HG03342 (cell line): ENCODE data around the gene HOXA13.

Experiments used
- ATAC-seq: cut with Tn5 transposase; IDR thresholded peaks from one replicate; pipeline ENCODE4 v1.9.1; 2021; ENCODE audit warnings: mild to moderate bottlenecking, moderate library complexity; ENCODE audit not compliant: unreplicated experiment

HOXA13 gene

DNA sequence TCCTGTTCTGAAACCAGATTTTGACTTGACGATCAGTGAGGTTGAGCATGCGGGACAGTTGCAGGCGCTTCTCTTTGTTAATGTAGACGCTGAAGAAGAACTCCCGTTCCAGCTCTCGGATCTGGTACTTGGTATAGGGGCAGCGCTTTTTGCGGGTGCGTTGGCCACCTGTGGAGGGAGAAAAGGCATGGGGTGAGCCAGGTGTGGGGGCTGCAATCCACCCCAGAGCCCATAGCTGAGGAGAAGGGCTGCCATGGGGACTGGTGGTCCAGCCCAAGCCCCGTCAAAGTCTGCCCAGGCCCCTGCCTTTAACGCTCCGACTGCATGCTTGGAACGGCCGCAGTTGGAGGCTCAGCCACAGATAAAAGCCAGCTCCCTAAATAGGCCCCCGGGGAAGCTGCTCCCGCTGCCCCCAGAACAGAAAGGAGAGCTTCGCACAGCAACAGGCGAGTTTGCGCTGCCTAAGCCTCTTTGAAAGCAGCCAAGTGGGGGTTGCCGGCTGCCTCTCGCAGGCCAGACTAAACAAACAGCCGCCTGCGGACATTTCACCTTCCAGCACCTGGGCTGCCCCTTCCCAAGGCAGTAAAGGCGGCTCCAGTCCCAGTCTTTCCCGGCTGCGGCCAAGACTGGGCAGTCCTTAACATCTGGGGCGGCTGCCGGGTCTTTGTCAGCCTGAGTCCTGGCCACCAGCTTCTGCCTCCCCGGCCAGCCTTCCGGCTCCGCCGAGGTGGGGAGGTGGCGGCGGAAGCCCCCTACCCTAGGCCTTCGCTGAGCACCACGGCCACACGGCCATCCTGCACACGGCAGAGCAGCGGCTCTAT, 16.8 kb downstream of the HOXA13 start:
- no peak for ATAC-seq

DNA sequence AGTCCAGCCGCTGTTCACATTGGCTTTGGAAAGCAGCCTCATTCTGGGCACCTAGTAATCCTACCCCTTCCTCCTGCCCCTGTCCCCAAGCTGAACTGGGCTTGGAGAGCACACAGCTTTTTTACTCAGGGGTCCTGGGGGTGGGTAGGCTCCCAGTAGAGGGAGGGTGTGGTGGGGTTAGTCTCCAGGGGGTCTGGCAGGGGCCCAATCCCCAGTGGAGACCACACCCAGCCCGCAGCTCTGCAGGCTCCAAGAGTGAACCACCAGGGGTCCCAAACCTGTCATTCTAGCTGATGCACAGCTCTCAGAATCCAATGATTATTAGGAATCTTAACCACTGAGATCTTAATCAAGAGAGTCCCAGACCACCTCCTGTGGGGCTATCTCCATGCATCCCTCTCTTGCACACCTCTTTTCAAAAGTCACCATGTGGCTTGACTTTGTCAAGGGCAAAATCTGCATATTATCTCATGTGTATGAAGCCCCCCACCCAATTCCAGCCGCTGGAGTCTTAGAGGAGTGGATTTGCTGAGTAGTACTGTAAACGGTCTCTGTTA, 17.5 kb downstream of the HOXA13 start:
- ATAC-seq: no peak

DNA sequence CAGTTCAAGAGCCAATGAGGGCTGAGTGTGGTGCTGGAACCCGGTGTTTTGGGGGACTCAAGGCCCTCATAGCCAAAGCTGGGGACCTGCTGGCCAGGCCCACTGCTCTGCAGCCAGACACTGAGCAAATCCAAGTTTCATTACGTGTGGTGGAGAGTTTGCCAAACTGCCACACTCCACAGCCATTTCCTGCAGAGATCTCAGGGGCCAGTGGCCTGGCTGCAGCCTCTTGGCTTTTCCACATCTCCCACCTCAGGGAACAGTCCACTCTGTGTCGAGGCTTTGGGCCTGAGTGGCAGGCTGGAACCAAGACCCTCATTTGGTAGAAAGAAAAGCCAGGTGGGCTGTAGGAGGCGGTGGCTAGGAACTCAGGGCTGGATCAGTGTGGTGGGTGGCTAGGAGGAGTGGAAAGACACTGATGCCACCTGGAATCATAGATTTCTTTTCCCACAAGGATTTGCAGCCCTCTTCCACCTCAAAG, 18.1 kb downstream of the HOXA13 start:
- ATAC-seq: no peak

DNA sequence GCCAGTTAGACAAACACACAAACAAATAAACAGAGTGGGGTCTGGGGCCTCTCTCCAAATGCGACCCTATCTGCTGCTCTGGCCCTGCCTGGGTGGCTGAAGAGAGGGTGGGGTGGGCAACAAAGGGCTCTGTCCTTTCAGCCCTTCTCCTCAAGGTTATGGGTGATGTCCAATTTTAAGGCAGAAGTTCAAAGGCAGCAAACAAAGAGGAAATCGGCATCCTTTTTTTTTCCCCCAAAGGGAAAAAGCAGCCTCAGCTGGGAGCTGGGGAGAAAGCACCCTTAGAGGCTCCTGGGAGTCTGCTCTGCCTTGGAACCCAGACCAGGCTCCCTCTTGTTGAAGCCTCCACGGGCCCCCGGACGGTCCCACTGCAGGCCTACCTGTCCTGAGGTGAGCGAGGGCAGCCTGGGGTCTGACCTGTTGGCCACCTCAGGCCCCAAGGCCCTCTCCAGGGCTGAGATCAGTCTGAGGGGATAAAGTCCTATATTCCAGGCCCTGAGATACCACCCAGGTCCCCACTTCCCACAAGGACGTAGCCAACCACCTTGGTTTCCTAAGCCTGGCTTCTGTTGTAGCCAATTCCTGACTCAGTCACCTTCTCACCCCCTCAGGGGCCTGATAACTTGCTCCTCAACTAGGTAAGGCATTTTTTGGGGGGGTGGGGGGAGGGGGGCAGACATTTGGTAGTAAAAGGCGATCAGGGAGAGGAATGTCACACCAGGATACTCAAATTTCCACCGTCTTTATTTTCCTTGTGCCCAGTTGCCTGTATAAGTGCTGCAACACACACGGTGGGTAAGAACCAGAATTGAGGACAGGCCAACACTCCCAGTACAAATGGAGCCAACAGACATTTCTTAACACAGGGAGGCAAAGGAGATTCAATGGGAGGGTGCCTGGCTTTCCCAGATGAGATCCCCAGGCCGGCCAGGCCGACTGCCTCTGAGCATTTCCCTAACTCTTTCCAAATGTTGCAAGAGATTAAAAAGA, 19.2 kb downstream of the HOXA13 start:
- no peak for ATAC-seq

DNA sequence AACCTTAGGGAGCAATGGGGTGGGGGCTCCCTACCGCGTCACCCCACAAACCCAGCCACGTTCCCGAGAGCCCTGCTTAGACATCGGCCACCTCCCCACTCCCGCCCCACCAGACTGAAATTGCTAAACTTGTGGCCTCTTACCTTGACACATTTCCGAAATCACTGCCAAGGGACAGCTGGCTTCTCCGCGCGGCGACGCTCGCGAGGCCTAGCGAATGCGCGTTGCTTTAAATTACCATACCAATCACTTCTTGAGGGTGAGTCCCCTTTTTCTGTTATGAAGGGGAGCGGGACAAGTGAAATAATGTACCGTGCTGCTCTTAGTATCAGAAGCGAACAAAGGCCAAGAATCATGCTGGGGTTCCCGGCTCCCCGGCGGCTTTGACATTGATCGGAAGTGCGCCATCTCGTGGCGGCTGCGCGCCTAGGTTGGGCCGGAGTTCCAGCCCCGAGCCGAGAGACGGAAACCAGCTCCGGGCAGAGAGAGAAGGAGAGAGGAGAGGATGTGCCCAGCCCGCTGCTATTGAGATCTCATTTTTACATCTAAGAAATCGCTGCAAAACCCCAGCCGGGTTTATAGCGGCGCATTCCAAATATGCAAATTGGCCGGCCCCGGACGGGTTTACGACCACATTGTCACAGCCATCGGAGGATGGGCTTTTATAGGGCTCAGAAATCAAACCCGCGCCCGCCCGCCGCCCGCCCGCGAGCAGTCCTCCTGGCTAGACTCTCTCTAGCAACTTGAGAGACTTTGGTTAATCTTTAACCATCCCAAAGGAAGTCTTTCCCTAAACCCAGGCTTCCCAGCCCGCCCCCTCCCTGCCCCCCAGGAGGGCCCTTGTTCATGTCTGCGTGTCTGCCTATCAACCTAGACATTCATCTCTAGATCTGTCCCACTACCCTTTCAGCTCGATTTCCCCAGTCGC, 20.1 kb downstream of the HOXA13 start:
- no peak for ATAC-seq

DNA sequence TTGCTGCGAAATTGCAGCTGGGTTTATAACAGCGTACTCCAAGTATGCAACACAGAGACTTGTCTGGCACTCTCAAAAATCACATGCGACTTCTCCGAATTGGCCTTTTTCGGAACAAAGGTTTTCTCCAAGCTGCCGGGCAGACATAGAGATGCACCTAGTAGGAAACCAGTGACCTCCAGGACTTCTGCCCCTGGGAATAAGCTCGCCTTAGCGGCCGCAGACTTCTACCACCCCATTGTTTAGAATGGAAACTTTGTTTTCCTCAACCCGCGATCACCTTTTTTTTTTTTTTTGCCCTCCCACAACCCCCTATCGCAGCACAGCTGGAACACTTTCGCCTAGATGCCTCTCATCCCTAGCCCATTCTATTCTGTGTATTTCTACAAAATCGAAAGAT, 20.9 kb downstream of the HOXA13 start:
- no peak for ATAC-seq

DNA sequence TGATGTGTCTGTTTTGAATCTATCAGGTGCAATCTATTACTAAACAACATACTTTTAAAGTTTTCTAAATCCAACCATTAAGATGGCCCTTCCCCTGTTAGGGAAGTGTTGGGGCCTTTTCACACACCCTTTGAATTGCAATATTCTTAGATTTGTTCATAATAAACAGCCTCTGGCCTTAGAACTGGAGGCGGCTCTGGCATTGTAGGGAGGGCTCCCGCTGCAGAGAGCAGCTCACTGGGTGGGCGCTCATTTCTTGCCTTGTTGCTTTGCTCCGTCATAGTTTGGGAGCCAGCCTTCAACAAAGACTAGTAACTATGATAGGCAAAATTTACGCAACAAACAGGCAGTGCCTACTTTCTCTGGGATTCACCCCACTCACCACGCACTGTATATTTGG, 21.5 kb downstream of the HOXA13 start:
- ATAC-seq: no peak

DNA sequence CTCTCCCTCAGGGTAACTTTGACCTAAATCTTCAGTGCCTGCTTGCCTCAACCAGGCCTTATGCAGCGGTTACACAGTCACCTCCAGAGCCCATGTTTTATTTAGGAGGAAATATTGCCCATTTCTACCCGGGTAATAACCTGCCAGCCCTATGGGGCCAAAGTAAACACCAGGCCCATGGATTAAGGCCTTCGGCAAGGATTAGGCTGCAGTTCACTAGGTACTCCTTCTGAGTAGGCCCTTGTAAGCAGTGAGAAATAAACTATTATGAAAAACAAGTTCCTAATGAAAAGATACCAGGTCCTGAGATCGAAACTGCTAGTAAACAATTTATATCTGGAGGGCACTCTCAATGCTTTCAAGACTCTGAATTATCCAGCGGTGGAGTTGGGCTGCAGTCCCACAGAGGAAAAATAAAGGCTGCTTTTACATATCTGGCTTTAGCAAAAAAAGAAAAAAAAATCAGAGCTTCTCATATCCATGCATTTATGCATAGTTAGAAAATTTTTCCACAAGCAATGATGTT, 22.0 kb downstream of the HOXA13 start:
- no peak for ATAC-seq

DNA sequence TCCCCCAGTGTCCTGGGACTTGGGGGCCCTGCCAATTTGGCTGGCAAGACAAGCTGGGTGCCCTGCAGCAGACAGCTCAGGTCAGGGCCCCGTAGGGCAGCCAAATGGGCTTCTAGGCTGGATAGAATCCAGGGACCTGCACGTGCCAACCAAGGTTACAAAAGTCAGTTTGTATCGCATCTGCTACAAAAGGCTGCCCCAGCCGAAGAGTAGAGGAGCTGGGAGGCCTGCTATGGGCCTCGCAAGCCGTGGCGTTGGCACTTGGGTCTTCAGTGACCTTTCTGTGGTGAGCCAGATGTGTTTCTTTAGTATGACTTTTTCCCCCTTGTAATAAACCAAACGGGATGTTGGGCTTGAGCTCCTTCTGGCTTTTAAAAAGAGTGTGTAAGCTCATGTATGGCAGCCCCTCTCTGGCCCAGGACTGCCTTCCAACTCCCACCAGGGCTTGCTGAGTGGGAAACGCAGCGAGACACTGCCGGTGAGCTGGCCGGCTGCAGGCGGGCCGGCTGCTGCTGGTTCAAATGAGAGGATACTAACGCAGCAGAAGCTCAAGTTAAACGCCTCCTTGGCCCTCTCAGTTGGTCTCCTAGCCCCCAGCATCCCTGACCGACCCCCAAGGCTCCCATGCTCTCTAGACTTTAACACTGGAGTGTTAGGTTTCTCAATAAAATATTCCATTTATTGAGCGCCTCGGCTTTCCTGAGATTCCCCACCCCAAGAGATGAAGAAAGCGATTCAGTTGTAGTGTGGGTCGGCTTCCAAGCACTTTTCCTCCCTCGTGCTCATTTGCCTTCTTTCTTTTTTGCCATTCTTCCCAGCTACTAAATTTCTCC, 22.7 kb downstream of the HOXA13 start:
- no peak for ATAC-seq

DNA sequence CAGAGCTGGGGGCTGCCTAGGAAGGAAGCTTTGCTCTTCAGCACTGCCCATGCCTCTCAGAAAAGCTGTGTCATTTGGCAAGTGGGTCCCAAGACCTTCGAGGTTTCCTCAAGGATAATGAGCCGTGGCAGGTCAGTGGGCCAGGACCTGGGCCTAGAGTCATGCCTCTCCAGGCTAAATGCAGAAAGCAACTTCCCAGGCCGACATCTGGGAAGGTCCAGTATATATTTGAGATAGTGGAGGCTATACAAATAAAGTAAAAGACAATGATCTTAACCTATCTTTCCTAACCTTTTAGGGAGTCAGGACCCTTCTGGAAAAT, 23.4 kb downstream of the HOXA13 start:
- ATAC-seq: no peak

DNA sequence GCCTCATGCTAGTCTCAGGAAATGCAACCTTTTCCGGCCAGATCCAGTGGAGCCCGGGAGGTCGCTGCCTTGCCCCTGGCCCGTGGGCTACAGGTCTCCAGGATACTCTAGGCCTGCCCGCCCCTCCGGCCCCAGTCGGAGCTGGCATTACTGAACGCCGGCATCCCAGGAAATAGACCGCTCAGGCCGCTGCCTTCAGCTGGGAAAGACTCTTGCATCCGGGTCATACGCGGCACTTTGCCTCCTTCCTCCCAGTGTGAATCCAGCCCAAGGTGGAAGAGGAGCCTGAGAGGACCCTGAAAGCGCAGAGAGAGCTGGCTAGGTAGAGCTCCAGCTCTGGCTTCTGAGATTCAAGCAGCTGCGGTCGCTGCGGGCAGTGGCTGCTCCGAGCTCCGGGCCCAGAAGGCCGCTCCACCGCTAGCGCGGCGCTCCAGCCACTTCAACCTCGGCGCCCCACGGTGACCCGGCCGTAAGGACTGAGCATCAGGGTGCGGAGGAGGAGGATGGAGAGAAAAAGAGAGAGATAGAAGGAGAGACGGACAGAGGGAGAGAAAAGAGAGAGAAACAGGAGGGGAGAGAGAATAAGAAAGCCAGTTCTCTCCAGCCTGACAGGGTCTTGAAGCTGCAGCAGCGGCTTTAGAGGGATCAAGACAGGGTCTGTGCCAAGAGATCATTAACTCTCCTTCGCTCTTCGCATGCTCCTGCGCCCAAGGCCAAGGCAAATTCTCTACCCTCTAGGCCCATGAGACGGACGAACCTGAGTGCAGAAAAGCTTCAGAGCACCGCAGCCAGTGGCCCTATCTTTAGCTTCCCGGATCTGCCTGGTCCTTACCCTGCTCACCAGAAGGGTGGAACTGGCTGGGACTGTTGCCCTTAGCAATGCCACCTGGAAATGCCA, 24.0 kb downstream of the HOXA13 start:
- no peak for ATAC-seq

DNA sequence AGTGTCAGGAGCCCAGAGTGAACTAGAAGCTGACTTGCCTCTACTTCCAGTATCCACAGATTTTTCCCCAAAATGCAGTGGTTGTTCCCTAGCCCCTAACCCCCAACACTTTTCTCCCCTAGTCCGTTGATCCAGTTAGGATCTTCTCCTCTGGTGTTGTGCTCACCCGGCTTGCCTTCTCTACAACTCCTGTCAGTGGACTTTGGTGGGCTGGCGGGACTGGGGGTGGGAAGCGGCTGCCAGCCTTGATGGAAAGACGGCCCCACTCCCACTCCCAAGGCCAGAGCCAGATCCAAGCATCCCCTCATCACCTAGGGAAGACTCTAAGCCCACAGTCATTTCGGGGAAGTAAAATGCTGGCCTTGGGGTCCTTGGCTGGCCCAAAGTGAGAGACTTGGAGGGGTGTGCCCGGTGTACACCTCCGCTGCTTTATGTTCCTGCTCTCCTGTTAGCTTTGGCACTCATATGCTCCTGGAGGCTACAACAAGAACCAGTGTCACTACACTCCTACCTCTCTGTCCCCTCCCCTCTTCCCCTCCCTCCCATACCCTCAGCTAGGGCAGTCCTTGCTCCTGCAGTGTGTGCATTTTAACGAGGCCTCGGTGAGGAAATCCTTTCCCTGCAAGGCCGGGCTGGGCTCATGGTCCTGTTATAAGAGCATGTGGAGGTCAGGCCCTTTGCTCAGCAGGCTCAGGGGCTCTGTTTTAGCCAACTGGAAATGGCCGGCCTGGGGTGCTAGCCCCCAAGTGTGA, 24.8 kb downstream of the HOXA13 start:
- no peak for ATAC-seq

DNA sequence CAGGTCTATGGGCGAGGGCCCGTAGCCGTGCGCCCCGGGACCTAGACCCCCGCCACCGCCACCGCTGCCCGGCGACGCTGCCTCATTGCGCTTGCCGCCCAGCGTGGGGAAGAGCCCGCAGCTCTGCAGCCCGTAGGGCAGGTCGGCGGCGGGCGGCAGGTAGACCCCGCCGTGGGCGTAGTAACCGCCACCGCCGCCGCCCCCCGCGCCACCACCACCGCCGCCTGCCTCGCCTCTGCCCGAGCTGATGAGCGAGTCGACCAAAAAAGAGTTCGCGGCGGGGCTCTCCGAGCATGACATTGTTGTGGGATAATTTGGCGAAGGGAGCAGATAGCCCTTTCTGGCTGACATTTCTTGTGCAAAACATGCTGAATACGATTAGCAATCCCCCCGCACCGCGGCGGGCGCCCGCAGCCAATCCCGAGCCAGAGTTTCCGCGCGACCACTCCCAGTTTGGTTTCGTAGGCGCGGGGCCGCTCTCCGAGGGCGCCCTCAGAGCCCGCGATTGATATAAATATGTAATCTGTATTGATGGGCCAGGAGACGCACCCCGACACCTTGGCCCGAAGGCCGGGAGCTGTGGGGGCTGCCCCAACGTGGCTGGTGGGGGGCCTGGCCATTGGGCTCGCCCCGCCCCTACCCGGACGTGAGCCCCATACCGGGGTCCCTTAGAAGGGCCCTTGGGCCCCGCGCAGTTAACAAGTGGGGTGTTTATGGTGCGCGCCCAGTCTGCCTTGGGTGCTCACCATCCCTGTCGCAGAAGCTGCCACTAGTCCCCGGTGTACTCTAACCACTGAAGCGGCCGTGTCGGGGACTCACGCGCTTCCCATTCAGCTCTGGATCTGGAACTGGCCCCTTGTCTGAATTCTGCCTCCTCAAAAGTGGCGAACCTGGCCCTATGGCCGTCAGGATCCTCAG, 25.7 kb downstream of the HOXA13 start, which contains the start of gene HOXA10:
TSS of gene HOXA10 (minus strand) at position 365 of the 918 bp plus-strand sequence. CDS start at position 351, 14 bp downstream.
- no peak for ATAC-seq

DNA sequence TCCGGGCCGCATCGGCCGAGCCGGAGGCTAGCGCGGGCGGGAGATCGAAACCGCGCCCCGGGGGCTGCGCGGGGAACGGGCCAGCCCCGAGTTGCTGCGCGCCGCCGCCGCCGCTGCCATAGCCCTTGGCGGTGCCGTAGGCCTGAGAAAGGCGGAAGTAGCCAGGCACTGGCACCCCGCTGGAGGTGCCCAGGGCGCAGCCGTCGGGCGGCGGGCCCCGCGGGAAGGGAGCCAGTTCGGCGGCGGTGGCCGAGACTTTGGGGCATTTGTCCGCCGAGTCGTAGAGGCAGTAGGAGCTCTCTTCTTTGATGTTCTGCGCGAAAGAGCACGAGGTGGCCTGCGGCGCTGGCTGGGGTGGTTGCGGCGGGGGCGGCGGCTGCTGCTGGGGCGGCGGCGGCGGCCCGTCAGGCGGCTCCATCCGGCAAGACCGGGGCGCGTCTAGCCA, 26.4 kb downstream of the HOXA13 start:
- no peak for ATAC-seq

DNA sequence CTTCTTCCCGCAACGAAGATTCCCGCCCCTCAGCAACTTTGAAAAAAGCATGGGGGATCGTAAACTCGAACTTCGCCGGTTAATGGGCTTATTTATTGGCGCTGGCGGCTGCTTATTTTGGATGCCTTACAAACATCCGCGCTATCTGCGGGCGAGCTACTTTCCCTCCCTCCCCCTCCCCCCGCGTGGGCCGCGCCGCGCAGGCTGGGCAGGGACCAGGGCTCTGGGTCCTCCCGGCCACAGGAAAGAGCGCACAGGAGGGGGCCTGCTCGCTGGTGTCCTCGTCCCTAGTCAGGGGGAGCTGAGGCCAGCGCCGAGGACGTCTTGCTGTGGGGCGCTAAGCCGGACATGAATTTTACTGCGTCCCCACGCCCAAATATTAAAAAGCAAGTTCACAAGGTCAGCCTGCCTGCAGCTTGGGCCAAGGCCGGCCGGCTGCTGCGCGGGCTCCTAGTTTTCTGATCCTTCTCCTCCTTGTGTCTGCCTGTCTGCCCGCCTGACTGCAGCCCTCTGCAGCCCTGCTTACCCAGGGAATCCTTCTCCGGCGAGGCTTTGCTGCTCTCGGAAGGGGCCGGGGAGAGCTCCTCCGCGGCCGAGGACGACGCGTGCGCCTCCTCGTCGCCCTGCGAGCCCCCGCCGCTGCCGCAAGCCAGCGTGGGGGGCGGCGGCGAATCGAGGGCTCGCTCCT, 26.9 kb downstream of the HOXA13 start:
- no peak for ATAC-seq

DNA sequence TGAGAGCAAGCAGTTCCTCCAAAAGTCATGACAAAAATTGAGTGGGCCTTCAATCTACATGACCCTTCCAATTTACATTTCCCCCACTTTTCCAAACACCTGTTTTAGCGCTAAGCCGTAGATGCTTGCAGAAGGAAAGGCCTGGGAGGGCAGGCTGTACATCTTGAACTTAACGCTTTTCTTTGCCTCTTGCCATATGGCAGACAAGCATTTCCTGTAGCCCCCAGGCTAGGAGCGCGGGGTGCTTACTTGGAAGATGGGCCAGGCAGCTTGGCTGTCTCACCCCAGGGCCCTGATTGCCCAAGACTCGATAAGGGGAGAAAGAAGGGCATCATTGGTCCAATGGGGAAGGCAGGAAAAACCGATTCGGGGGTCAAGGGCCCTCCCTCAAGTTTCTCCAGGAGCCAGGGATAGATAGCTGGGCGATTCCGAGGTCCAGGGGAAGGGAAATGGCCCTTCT, 27.5 kb downstream of the HOXA13 start:
- no peak for ATAC-seq
